Fibroblast of lung (primary cell): ENCODE measurements around the gene SCGB1C1. TPM values are rescaled to one million over a fixed set of nuclear protein-coding genes. Genes with fewer than 3 reads are reported as not detected.

Source experiments
- DNase-seq, 2 donors: peaks; one replicate each; pipeline versions ENCODE4 v3.0.0 to v3.0.0-alpha.2; 2010; ENCODE audit warnings: low read depth in 2 of 2
- H2AFZ ChIP-seq: 2 replicates; pipeline ENCODE4 v1.5.1; 2012; ENCODE audit warnings: low read length, control low read depth, inconsistent platforms
- H3K27ac ChIP-seq: 2 replicates; pipeline ENCODE4 v1.5.1; 2011; ENCODE audit warnings: low read length, control low read depth; ENCODE audit not compliant: insufficient read depth
- H3K27me3 ChIP-seq: 2 replicates; pipeline ENCODE4 v1.5.1; 2011; ENCODE audit warnings: mild to moderate bottlenecking, low read length; ENCODE audit not compliant: control insufficient read depth, insufficient read depth
- H3K36me3 ChIP-seq: 2 replicates; pipeline ENCODE4 v1.5.1; 2011; ENCODE audit warnings: low read length; ENCODE audit not compliant: control insufficient read depth, insufficient read depth
- H3K4me1 ChIP-seq: 2 replicates; pipeline ENCODE4 v1.5.1; 2011; ENCODE audit warnings: low read length; ENCODE audit not compliant: control insufficient read depth, insufficient read depth; ENCODE audit errors: extremely low read depth
- H3K4me2 ChIP-seq: 2 replicates; pipeline ENCODE4 v1.5.1; 2011; ENCODE audit warnings: low read length, control low read depth; ENCODE audit not compliant: insufficient read depth; ENCODE audit errors: extremely low read depth
- H3K4me3 ChIP-seq, 4 experiments: fragments of 200-600 bp in 1 of 4; sonication (generic) in 1 of 4; replicated peaks in 1 of 4; 2 replicates each; pipeline ENCODE4 v1.5.1; 2011 to 2016; ENCODE audit warnings: low read length in 4 of 4, low read depth in 3 of 4, mild to moderate bottlenecking in 3 of 4, control low read depth in 2 of 4, inconsistent platforms in 1 of 4, mixed read lengths in 1 of 4; ENCODE audit not compliant: insufficient read depth in 1 of 4; ENCODE audit errors: control extremely low read depth in 1 of 4
- H3K79me2 ChIP-seq: 2 replicates; pipeline ENCODE4 v1.5.1; 2012; ENCODE audit warnings: mild to moderate bottlenecking, low read length, inconsistent platforms; ENCODE audit not compliant: control insufficient read depth, insufficient read depth
- H3K9ac ChIP-seq: 2 replicates; pipeline ENCODE4 v1.5.1; 2011; ENCODE audit warnings: mild to moderate bottlenecking, low read length, control low read depth; ENCODE audit not compliant: insufficient read depth
- H3K9me3 ChIP-seq: 2 replicates; pipeline ENCODE4 v1.5.1; 2012; ENCODE audit warnings: low read depth, low read length; ENCODE audit not compliant: control insufficient read depth, insufficient read depth
- H4K20me1 ChIP-seq: 2 replicates; pipeline ENCODE4 v1.5.1; 2011; ENCODE audit warnings: low read length; ENCODE audit not compliant: control insufficient read depth, insufficient read depth; ENCODE audit errors: extremely low read depth
- EZH2 ChIP-seq: IDR thresholded peaks from 2 replicates; pipeline ENCODE4 v1.5.1; 2012; ENCODE audit warnings: low read length, control low read depth, mild to moderate bottlenecking; ENCODE audit errors: missing control alignments
- polyA plus RNA-seq, 2 donors: library from polyadenylated mRNA; depleted of rRNA in 1 of 2; stranded (reverse) in 1 of 2; unstranded in 1 of 2; fragments of >200 nt; gene quantifications; 2 replicates each; pipeline ENCODE4 v1.2.1, GENCODE V29; 2011 to 2012; ENCODE audit warnings: missing spikeins in 1 of 2
- total RNA-seq: library from RNA; depleted of rRNA; stranded (reverse); fragments of >200 nt; gene quantifications from 2 replicates; pipeline ENCODE4 v1.2.1, GENCODE V29; 2014
- TF ChIP-seq, protein P1 (sequence below), 2 donors: IDR thresholded peaks in 1 of 2; conservative IDR thresholded peaks in 1 of 2; 1 replicate in 1 of 2; 2 replicates in 1 of 2; pipeline ENCODE4 v1.5.1; 2011 to 2012; ENCODE audit warnings: low read length in 2 of 2, control low read depth in 1 of 2, inconsistent platforms in 1 of 2, low read depth in 1 of 2, mild to moderate bottlenecking in 1 of 2

Gene SCGB1C1
- total and polyA plus RNA-seq, 2 donors (not counting 1 experiment from before 2014, with no cell fraction given) = not detected

DNA sequence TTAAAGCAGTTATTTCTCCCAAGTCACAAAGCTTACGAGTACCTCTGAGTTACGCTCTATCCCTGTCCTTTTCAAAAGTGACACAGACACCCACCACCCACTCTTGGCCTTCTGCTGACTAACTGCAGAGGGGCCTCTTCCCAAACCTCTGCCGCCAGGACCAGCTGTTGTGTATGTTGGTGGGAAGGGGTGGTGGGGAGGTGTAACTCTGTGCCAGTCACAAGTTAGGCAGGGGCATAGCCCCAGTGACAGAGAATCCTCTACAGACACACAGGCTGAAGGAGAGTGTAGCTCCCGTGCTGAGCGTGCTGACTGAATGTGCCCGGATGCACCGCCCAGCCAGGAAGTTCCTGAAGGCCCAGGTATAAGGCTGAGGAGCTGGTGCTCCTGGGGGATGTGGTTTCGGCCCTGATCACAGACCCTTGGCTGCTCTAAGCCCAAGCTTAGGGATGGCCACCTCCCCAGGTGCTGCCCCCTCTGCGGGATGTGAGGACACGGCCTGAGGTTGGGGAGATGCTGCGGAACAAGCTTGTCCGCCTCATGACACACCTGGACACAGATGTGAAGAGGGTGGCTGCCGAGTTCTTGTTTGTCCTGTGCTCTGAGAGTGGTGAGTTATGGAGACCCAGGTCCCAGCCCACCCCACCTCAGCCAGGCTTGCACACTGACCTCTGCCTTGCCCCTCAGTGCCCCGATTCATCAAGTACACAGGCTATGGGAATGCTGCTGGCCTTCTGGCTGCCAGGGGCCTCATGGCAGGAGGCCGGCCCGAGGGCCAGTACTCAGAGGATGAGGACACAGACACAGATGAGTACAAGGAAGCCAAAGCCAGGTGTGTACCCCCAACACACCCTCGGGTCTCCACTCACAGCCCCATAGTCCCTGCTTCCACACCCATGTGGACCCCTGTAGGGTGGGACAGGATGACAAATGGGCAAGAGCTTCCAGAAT lies 19.5 kb downstream of the SCGB1C1 start:
- TF ChIP-seq, protein P1, sequence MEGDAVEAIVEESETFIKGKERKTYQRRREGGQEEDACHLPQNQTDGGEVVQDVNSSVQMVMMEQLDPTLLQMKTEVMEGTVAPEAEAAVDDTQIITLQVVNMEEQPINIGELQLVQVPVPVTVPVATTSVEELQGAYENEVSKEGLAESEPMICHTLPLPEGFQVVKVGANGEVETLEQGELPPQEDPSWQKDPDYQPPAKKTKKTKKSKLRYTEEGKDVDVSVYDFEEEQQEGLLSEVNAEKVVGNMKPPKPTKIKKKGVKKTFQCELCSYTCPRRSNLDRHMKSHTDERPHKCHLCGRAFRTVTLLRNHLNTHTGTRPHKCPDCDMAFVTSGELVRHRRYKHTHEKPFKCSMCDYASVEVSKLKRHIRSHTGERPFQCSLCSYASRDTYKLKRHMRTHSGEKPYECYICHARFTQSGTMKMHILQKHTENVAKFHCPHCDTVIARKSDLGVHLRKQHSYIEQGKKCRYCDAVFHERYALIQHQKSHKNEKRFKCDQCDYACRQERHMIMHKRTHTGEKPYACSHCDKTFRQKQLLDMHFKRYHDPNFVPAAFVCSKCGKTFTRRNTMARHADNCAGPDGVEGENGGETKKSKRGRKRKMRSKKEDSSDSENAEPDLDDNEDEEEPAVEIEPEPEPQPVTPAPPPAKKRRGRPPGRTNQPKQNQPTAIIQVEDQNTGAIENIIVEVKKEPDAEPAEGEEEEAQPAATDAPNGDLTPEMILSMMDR (conservative IDR thresholded peaks at IDR 0.05 in 1 of 2, IDR thresholded peaks at IDR 0.05 in 1 of 2; ENCODE audit: low read depth in 1 of 2, low read length in 2 of 2) = no peak
- TF ChIP-seq EZH2 = no peak
- Histone ChIP-seq H3K9me3 (no peaks in the 10 kb centered on the region), H3K36me3 (peaks cover 44% of the 10 kb centered on the region), H3K4me1 (peaks cover 18% of the 10 kb centered on the region), H3K79me2 (peaks cover 40% of the 10 kb centered on the region), H4K20me1 (no peaks in the 10 kb centered on the region), H3K9ac (no peak overlapping the region), H3K4me2 (no peak overlapping the region), H3K27ac (no peak overlapping the region), H3K27me3 (no peaks in the 10 kb centered on the region), H2AFZ (no peak overlapping the region), H3K4me3 (no peak overlapping the region)
- no peak for DNase-seq

DNA sequence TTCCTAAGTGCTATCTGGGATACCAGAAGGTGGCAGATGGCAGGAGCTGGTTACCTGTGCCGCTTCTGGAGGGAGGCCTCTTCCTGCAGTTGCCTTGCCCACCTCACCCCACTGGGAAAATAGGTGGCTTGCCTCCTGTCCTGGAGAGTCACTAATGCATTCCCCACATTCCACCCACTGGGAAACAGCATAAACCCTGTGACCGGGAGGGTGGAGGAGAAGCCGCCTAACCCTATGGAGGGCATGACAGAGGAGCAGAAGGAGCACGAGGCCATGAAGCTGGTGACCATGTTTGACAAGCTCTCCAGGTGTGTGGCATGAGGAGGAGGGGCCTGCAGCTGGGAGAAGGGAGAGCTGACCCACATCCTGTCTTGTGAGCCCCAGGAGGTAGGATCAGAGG lies 20.2 kb downstream of the SCGB1C1 start:
- Histone ChIP-seq H3K4me2 (no peak overlapping the region), H3K4me3 (no peak overlapping the region), H3K36me3 (peaks cover 44% of the 10 kb centered on the region), H3K9ac (no peak overlapping the region), H3K9me3 (no peaks in the 10 kb centered on the region), H2AFZ (no peak overlapping the region), H3K79me2 (peaks cover 37% of the 10 kb centered on the region), H3K27me3 (no peaks in the 10 kb centered on the region), H3K4me1 (peaks cover 18% of the 10 kb centered on the region), H3K27ac (no peak overlapping the region), H4K20me1 (no peaks in the 10 kb centered on the region)
- TF ChIP-seq, protein P1 (conservative IDR thresholded peaks at IDR 0.05 in 1 of 2, IDR thresholded peaks at IDR 0.05 in 1 of 2; ENCODE audit: low read depth in 1 of 2, low read length in 2 of 2) = no peak
- no peak for TF ChIP-seq EZH2
- DNase-seq = no peak

DNA sequence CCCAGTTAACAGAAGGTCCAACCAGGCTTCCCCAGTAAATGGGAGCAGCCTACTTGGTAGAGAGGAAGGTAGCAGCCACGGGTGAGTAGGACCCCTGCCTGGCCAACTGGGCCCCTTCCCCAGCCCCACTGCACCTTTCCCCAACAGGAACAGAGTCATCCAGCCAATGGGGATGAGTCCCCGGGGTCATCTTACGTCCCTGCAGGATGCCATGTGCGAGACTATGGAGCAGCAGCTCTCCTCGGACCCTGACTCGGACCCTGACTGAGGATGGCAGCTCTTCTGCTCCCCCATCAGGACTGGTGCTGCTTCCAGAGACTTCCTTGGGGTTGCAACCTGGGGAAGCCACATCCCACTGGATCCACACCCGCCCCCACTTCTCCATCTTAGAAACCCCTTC lies 21.2 kb downstream of the SCGB1C1 start:
- H3K9ac ChIP-seq = no peak overlapping the region
- DNase-seq = no peak
- no peak overlapping the region for H3K4me3 ChIP-seq
- H3K4me1 ChIP-seq = peaks cover 18% of the 10 kb centered on the region
- H3K36me3 ChIP-seq = peaks cover 44% of the 10 kb centered on the region
- no peaks in the 10 kb centered on the region for H3K9me3 ChIP-seq
- TF ChIP-seq, protein P1 (conservative IDR thresholded peaks at IDR 0.05 in 1 of 2, IDR thresholded peaks at IDR 0.05 in 1 of 2; ENCODE audit: low read depth in 1 of 2, low read length in 2 of 2) = no peak
- TF ChIP-seq EZH2 = no peak
- H2AFZ ChIP-seq = no peak overlapping the region
- no peak overlapping the region for H3K4me2 ChIP-seq
- no peaks in the 10 kb centered on the region for H3K27me3 ChIP-seq
- H3K27ac ChIP-seq = no peak overlapping the region
- H3K79me2 ChIP-seq = peaks cover 31% of the 10 kb centered on the region
- no peaks in the 10 kb centered on the region for H4K20me1 ChIP-seq
